ENCODE data around the gene PDE4DIP.
"Not testable (repeated sequence)": the region's sequence is repeated elsewhere in the genome, so short reads cannot be mapped to it uniquely, and the experiment has no call there.

PDE4DIP gene

GRCh38 chr1:149064611-149065010, 220.4 kb downstream of the PDE4DIP start:
- H3K9ac ChIP-seq (ENCODE audit: low read depth in 1 of 2, low read length in 2 of 2); H3K27ac ChIP-seq (ENCODE audit: low read depth, low read length); H3K36me3 ChIP-seq (ENCODE audit: control insufficient read depth in 1 of 2, insufficient read depth in 2 of 2, low read length in 2 of 2); H3K4me1 ChIP-seq (ENCODE audit: control insufficient read depth in 1 of 2, insufficient read depth in 2 of 2, low read length in 2 of 2); H3K4me3 ChIP-seq (ENCODE audit: low read depth in 1 of 2, low read length in 2 of 2); H3K27me3 ChIP-seq (ENCODE audit: control insufficient read depth in 1 of 2, insufficient read depth in 2 of 2, low read length in 2 of 2); H3K9me3 ChIP-seq (ENCODE audit: control insufficient read depth in 1 of 2, low read length in 2 of 2): not testable (repeated sequence)

DNA sequence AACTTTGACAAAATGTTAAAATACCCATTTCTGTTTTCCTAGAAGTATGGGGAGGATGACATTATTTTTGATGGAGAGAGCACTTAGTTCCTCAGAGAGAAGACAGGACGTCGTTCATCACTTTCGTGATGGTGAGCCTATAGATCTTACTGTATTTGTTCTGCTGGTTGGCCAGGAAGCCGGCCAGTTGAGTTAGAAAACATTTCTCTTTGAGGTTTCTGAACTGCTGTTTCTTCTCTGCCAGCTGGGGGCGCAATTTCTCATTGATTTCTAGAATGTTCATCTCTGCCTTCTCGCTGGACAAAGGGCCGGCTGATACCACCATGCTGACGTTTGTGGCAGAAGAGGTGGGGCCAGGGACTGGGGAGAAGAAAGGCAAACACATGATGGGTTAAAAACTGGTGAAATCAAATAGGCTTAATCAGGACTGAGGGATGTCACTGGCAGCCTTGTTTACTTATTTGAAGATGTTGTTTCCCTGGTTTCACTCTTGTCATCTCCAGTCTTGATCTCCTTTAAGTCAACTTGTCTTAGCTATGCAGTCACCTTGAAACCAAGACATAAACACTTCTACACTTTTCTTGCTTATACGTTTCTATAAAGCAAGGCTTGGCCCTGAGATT, 231.4 kb downstream of the PDE4DIP start:
- H3K27me3 ChIP-seq (ENCODE audit: control insufficient read depth in 1 of 2, insufficient read depth in 2 of 2, low read length in 2 of 2); H3K9ac ChIP-seq (ENCODE audit: low read depth in 1 of 2, low read length in 2 of 2); H3K36me3 ChIP-seq (ENCODE audit: control insufficient read depth in 1 of 2, insufficient read depth in 2 of 2, low read length in 2 of 2); H3K4me1 ChIP-seq (ENCODE audit: control insufficient read depth in 1 of 2, insufficient read depth in 2 of 2, low read length in 2 of 2); H3K9me3 ChIP-seq (ENCODE audit: control insufficient read depth in 1 of 2, low read length in 2 of 2); H3K27ac ChIP-seq (ENCODE audit: low read depth, low read length); H3K4me3 ChIP-seq (ENCODE audit: low read depth in 1 of 2, low read length in 2 of 2): not testable (repeated sequence)

Data from duodenal mucosa (tissue), 2 donors.